ENCODE data around the gene INTS11.

Gene INTS11

GRCh38 chr1:1272341-1273208 is 51.9 kb downstream of the INTS11 start (continued):
- TF ChIP-seq KLF16 (tag by site-specific recombination; IDR thresholded peaks at IDR 0.05) (no peak), SP3 (tag by site-specific recombination; IDR thresholded peaks at IDR 0.05) (no peak), SP2 (tag by site-specific recombination; IDR thresholded peaks at IDR 0.05) (peak; percentile 8; the same call in 1 of the 2 replicates), ZNF335 (tag by site-specific recombination; conservative IDR thresholded peaks at IDR 0.05) (peak; percentile 39; the same call in 1 of the 2 replicates), ZNF423 (tag by site-specific recombination; IDR thresholded peaks at IDR 0.05) (no peak), ZNF214 (tag by site-specific recombination; IDR thresholded peaks at IDR 0.05; ENCODE audit: borderline replicate concordance) (no peak), ZNF223 (tag by site-specific recombination; IDR thresholded peaks at IDR 0.05) (no peak), ZNF670 (tag by site-specific recombination; IDR thresholded peaks at IDR 0.05; ENCODE audit: low read depth) (no peak)
- TF ChIP-seq, protein P1, sequence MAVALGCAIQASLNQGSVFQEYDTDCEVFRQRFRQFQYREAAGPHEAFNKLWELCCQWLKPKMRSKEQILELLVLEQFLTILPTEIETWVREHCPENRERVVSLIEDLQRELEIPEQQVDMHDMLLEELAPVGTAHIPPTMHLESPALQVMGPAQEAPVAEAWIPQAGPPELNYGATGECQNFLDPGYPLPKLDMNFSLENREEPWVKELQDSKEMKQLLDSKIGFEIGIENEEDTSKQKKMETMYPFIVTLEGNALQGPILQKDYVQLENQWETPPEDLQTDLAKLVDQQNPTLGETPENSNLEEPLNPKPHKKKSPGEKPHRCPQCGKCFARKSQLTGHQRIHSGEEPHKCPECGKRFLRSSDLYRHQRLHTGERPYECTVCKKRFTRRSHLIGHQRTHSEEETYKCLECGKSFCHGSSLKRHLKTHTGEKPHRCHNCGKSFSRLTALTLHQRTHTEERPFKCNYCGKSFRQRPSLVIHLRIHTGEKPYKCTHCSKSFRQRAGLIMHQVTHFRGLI (tag by site-specific recombination; IDR thresholded peaks at IDR 0.05) = no peak
- TF ChIP-seq, protein P2, sequence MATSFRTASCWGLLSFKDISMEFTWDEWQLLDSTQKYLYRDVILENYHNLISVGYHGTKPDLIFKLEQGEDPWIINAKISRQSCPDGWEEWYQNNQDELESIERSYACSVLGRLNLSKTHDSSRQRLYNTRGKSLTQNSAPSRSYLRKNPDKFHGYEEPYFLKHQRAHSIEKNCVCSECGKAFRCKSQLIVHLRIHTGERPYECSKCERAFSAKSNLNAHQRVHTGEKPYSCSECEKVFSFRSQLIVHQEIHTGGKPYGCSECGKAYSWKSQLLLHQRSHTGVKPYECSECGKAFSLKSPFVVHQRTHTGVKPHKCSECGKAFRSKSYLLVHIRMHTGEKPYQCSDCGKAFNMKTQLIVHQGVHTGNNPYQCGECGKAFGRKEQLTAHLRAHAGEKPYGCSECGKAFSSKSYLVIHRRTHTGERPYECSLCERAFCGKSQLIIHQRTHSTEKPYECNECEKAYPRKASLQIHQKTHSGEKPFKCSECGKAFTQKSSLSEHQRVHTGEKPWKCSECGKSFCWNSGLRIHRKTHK (tag by site-specific recombination; IDR thresholded peaks at IDR 0.05) = no peak

DNA sequence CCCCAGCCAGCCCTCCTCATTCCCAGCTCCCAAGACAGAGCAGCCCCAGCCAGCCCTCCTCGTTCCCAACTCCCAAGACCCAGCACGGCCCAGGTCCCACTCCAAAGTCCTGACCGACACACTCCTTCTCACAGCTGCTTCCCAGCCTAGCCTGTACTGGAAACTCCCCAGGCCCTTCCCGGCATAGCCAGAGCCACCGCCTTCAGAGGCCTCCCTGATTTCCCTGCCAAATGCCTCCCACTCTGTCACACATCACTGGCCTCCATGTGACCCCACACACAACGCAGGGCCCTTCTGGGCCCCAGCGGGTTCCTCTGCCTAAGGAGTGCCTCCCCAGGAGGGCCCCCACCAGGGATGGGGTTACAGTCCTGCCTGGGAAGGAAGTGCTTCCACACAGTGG is 53.6 kb downstream of the INTS11 start:
- Histone ChIP-seq H3K4me1 (ENCODE audit: control insufficient read depth, insufficient read depth, low read length) (0 out of 2 replicates have a peak, but pooled peaks cover 4% of the 10 kb centered on the region), H3K4me3 (ENCODE audit: low read depth, low read length) (no peak overlapping the region), H3K9me3 (ENCODE audit: control insufficient read depth, insufficient read depth, low read depth, low read length) (no peaks in the 10 kb centered on the region), H3K27ac (ENCODE audit: extremely low read depth, low read depth, low read length) (no peak overlapping the region; the same call in 1 of the 2 replicates), H3K36me3 (ENCODE audit: control insufficient read depth in 2 of 2, insufficient read depth in 1 of 2, low read length in 2 of 2) (peaks cover 7 to 63% of the 10 kb centered on the region in 2 experiments; a peak in 2 of 3 replicates)
- CTCF ChIA-PET = interaction anchor here (0.5 to 1.7 kb wide), 6 partner anchors 20 to 943 kb away, joined by 3 to 4 read pairs (median 3); no protein-coding TSS in a partner anchor
- TF ChIP-seq GLIS2 (tag by site-specific recombination; IDR thresholded peaks at IDR 0.05) (peak; percentile 46; the same call in 1 of the 2 replicates), ZNF174 (tag by site-specific recombination; IDR thresholded peaks at IDR 0.05) (no peak), ZNF701 (tag by site-specific recombination; IDR thresholded peaks at IDR 0.05) (no peak), GLIS1 (tag by site-specific recombination; IDR thresholded peaks at IDR 0.05) (peak; percentile 89), ZNF777 (tag by site-specific recombination; IDR thresholded peaks at IDR 0.05; ENCODE audit: borderline replicate concordance) (no peak), ZIC2 (tag by site-specific recombination; IDR thresholded peaks at IDR 0.05) (peak; percentile 54; the same call in 1 of the 2 replicates), ZNF335 (tag by site-specific recombination; conservative IDR thresholded peaks at IDR 0.05) (peak; percentile 22; the same call in 1 of the 2 replicates), ZNF132 (tag by site-specific recombination; IDR thresholded peaks at IDR 0.05; ENCODE audit: borderline replicate concordance) (no peak), ZFHX2 (tag by site-specific recombination; conservative IDR thresholded peaks at IDR 0.05) (peak; percentile 56), HOXC10 (CRISPR knock-in tag; IDR thresholded peaks at IDR 0.05) (no peak), EGR2 (tag by site-specific recombination; IDR thresholded peaks at IDR 0.05; ENCODE audit: low read depth) (peak; percentile 70)
- TF ChIP-seq, protein P3, sequence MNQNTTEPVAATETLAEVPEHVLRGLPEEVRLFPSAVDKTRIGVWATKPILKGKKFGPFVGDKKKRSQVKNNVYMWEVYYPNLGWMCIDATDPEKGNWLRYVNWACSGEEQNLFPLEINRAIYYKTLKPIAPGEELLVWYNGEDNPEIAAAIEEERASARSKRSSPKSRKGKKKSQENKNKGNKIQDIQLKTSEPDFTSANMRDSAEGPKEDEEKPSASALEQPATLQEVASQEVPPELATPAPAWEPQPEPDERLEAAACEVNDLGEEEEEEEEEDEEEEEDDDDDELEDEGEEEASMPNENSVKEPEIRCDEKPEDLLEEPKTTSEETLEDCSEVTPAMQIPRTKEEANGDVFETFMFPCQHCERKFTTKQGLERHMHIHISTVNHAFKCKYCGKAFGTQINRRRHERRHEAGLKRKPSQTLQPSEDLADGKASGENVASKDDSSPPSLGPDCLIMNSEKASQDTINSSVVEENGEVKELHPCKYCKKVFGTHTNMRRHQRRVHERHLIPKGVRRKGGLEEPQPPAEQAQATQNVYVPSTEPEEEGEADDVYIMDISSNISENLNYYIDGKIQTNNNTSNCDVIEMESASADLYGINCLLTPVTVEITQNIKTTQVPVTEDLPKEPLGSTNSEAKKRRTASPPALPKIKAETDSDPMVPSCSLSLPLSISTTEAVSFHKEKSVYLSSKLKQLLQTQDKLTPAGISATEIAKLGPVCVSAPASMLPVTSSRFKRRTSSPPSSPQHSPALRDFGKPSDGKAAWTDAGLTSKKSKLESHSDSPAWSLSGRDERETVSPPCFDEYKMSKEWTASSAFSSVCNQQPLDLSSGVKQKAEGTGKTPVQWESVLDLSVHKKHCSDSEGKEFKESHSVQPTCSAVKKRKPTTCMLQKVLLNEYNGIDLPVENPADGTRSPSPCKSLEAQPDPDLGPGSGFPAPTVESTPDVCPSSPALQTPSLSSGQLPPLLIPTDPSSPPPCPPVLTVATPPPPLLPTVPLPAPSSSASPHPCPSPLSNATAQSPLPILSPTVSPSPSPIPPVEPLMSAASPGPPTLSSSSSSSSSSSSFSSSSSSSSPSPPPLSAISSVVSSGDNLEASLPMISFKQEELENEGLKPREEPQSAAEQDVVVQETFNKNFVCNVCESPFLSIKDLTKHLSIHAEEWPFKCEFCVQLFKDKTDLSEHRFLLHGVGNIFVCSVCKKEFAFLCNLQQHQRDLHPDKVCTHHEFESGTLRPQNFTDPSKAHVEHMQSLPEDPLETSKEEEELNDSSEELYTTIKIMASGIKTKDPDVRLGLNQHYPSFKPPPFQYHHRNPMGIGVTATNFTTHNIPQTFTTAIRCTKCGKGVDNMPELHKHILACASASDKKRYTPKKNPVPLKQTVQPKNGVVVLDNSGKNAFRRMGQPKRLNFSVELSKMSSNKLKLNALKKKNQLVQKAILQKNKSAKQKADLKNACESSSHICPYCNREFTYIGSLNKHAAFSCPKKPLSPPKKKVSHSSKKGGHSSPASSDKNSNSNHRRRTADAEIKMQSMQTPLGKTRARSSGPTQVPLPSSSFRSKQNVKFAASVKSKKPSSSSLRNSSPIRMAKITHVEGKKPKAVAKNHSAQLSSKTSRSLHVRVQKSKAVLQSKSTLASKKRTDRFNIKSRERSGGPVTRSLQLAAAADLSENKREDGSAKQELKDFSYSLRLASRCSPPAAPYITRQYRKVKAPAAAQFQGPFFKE (tag by site-specific recombination; IDR thresholded peaks at IDR 0.05; ENCODE audit: borderline replicate concordance) = no peak
- POLR2A ChIA-PET = no interaction called here

All from HEK293 (cell line).